Naive thymus-derived CD8-positive, alpha-beta T cell (primary cell): Measurements from ENCODE around the gene FAM221A. TPM values are rescaled to one million over a fixed set of nuclear protein-coding genes. Genes with fewer than 3 reads are reported as not detected.
"Not testable (repeated sequence)": the region's sequence is repeated elsewhere in the genome, so short reads cannot be mapped to it uniquely, and the experiment has no call there.

Experiments used
- ATAC-seq, 2 donors: fragments of 150-1000 bp; cut with Tn5 transposase in 1 of 2; sonication (Bioruptor Pico), chemical (Tn5 transposase) in 1 of 2; 1 replicate in 1 of 2; 2 replicates in 1 of 2; pipeline ENCODE4 v1.10.0; 2021; ENCODE audit warnings: mild to moderate bottlenecking in 2 of 2, moderate library complexity in 2 of 2
- POLR2A ChIA-PET: fragments of 350-600 bp; sonication (Branson Sonifier 250); formaldehyde crosslinking; loops from one replicate; lab custom pipeline; 2021; ENCODE audit warnings: antibody characterized with exemption; lab: Charles Lee
- DNase-seq, 10 donors: peaks; one replicate each; pipeline versions ENCODE4 v3.0.0 to v3.0.0-alpha.2; 2020 to 2022
- H3K27ac Mint-ChIP-seq, 10 donors: one replicate each; pipeline ENCODE4 v1.8.0; 2020 to 2022; ENCODE audit warnings: mild to moderate bottlenecking in 10 of 10, mixed read lengths in 10 of 10, moderate library complexity in 4 of 10, inconsistent platforms in 1 of 10
- H3K27me3 Mint-ChIP-seq, 5 donors: one replicate each; pipeline ENCODE4 v1.8.0; 2021 to 2022; ENCODE audit warnings: mixed read lengths in 5 of 5
- H3K36me3 Mint-ChIP-seq, 3 donors: one replicate each; pipeline ENCODE4 v1.8.0; 2020 to 2022; ENCODE audit warnings: mixed read lengths in 3 of 3, mild to moderate bottlenecking in 2 of 3, inconsistent platforms in 1 of 3
- H3K4me1 Mint-ChIP-seq, 4 donors: one replicate each; pipeline ENCODE4 v1.8.0; 2021 to 2022; ENCODE audit warnings: mixed read lengths in 4 of 4
- H3K4me3 Mint-ChIP-seq, 10 donors: one replicate each; pipeline ENCODE4 v1.8.0; 2020 to 2022; ENCODE audit warnings: mild to moderate bottlenecking in 10 of 10, mixed read lengths in 10 of 10, moderate library complexity in 6 of 10, inconsistent platforms in 1 of 10
- H3K9me3 Mint-ChIP-seq, 9 donors: one replicate each; pipeline ENCODE4 v1.8.0; 2020 to 2022; ENCODE audit warnings: mixed read lengths in 9 of 9, mild to moderate bottlenecking in 3 of 9, inconsistent platforms in 1 of 9, moderate library complexity in 1 of 9
- polyA plus RNA-seq, 3 donors: library from polyadenylated mRNA; unstranded; fragments of 300-500 nt; fragmentation: Illumina TruSeq; gene quantifications; one replicate each; pipeline ENCODE4 v1.2.3, GENCODE V29; 2021
- total RNA-seq, 8 experiments: library from RNA in 2 of 8; stranded (reverse) in 2 of 8; gene quantifications; one replicate each; pipeline ENCODE4 v1.2.3 and lab custom pipeline; 2021 to 2026

Gene FAM221A
- total and polyA plus RNA-seq, 5 experiments from 2014 or later: 1.8 to 8.0 (median 6.1) TPM

- peaks cover 0 to 2% (median 0%) of the 10 kb centered on the region in 4 donors for H3K4me1 Mint-ChIP-seq
- H3K36me3 Mint-ChIP-seq: no peaks in the 10 kb centered on the region
- POLR2A ChIA-PET: interaction anchor here (0.7 kb wide), 1 partner anchor 141 kb away, joined by 3 read pairs; no protein-coding TSS in a partner anchor
- no peak overlapping the region for H3K4me3 Mint-ChIP-seq
- ATAC-seq (peak in 1 of 2 donors; percentile 49), DNase-seq (peak in 3 of 10 donors; percentile 46 to 48 (median 48))
- H3K9me3 Mint-ChIP-seq: no peaks in the 10 kb centered on the region
- H3K27ac Mint-ChIP-seq: no peak overlapping the region
- peaks cover 0 to 1% (median 0%) of the 10 kb centered on the region in 5 donors for H3K27me3 Mint-ChIP-seq
Observed at GRCh38 chr7:23712368-23713284, 32.6 kb downstream of the FAM221A start.

DNA sequence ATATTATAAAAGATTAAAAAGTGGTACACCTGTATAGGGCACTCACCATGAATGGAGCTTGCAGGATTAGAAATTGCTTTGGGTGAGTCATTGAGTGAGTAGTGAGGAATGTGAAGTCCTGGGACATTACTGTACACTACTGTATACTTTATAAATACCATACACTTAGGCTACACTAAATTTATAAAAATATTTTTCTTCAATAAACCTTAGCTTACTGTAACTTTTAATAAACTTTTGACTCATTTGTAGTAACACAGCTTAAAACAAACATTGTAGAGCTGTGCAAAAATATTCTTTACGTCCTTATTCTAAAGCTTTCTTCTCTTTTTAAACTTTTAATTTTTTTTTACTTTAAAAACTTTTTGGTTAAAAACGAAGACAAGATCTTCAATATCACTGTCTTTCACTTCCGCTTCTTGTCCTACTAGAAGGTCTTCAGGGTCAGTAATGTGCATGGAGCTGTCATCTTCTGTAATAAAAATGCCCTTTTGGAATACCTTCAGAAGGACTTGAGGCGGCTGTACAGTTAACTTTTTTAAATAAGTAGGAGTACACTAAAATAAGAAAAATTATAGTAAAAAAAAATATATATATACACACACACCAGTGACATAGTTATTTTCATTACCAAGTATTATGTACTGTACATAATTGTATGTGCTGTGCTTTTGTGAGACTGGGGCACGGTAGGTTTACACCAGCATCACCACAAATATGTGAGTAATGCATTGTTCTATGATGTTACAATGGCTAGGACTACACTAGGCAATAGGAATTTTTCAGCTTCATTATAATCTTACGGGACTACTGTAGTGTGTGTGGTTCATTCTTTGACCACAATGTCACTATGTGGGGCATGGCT, 33.5 kb downstream of the FAM221A start:
- Mint-ChIP-seq H3K27me3 (peaks cover 0 to 1% (median 0%) of the 10 kb centered on the region in 5 donors), H3K4me1 (peaks cover 0 to 2% (median 0%) of the 10 kb centered on the region in 4 donors), H3K4me3 (no peak overlapping the region), H3K27ac (no peak overlapping the region), H3K36me3 (no peaks in the 10 kb centered on the region), H3K9me3 (no peaks in the 10 kb centered on the region)
- DNase-seq (no peak), ATAC-seq (no peak)
- POLR2A ChIA-PET: no interaction called here

- Mint-ChIP-seq H3K9me3 (no peaks in the 10 kb centered on the region), H3K36me3 (no peaks in the 10 kb centered on the region), H3K27ac (no peak overlapping the region), H3K27me3 (peaks cover 0 to 1% (median 0%) of the 10 kb centered on the region in 5 donors), H3K4me3 (no peak overlapping the region), H3K4me1 (peaks cover 0 to 2% (median 0%) of the 10 kb centered on the region in 4 donors)
- POLR2A ChIA-PET: no interaction called here
- ATAC-seq: no peak
- DNase-seq: no peak
Observed at GRCh38 chr7:23714150-23714464, 34.1 kb downstream of the FAM221A start.

GRCh38 chr7:23714579-23714978, 34.6 kb downstream of the FAM221A start:
- Mint-ChIP-seq H3K36me3 (no peaks in the 10 kb centered on the region), H3K4me1 (peaks cover 0 to 2% (median 0%) of the 10 kb centered on the region in 4 donors), H3K27ac (no peak overlapping the region), H3K4me3 (no peak overlapping the region), H3K9me3 (no peaks in the 10 kb centered on the region), H3K27me3 (peaks cover 0 to 1% (median 0%) of the 10 kb centered on the region in 5 donors)
- POLR2A ChIA-PET: no interaction called here
- DNase-seq (no peak), ATAC-seq (no peak)

DNA sequence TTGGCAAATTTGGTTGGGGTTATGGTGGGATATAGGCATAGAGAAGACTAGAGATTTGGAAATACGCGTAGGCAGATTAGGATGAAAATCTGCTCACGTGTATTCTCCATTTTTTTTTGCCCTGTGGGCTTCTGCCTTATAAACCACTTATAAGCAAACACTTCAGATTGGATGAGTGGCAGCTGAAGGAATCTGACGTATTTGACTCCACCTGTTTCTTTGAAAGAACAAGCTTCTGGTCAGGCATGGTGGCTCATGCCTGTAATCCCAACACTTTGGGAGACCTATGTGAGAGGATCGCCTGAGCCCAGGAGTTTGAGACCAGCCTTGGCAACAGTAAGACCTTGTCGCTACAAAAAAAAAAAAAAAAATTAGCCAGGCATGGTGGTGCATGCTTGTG, 35.1 kb downstream of the FAM221A start:
- Mint-ChIP-seq H3K27ac (peak overlapping the region in 1 of 10 donors; percentile 46), H3K4me1 (peaks cover 0 to 2% (median 0%) of the 10 kb centered on the region in 4 donors), H3K9me3 (no peaks in the 10 kb centered on the region), H3K4me3 (no peak overlapping the region), H3K36me3 (no peaks in the 10 kb centered on the region), H3K27me3 (peaks cover 0 to 1% (median 0%) of the 10 kb centered on the region in 5 donors)
- DNase-seq: no peak
- POLR2A ChIA-PET: no interaction called here
- no peak for ATAC-seq

GRCh38 chr7:23717788-23718187, 37.8 kb downstream of the FAM221A start:
- Mint-ChIP-seq H3K27ac (no peak overlapping the region), H3K9me3 (no peaks in the 10 kb centered on the region), H3K4me1 (peaks cover 0 to under 1% (median 0%) of the 10 kb centered on the region in 4 donors), H3K36me3 (peaks cover 0 to 2% (median under 1%) of the 10 kb centered on the region in 3 donors), H3K4me3 (no peak overlapping the region), H3K27me3 (no peaks in the 10 kb centered on the region)
- POLR2A ChIA-PET: no interaction called here
- ATAC-seq: no peak
- DNase-seq: no peak

- POLR2A ChIA-PET: no interaction called here
- H3K27me3 Mint-ChIP-seq: no peaks in the 10 kb centered on the region
- ATAC-seq: no peak
- H3K4me1 Mint-ChIP-seq: no peaks in the 10 kb centered on the region
- H3K9me3 Mint-ChIP-seq: no peaks in the 10 kb centered on the region
- H3K27ac Mint-ChIP-seq: peak overlapping the region in 1 of 10 donors; percentile 0
- no peak for DNase-seq
- no peak overlapping the region for H3K4me3 Mint-ChIP-seq
- peaks cover 0 to 4% (median 2%) of the 10 kb centered on the region in 3 donors for H3K36me3 Mint-ChIP-seq
Observed at GRCh38 chr7:23721456-23721855, 41.5 kb downstream of the FAM221A start.

- ATAC-seq, POLR2A ChIA-PET, H3K36me3 Mint-ChIP-seq, H3K27me3 Mint-ChIP-seq, H3K9me3 Mint-ChIP-seq, DNase-seq, H3K4me1 Mint-ChIP-seq: not testable (repeated sequence)
- Mint-ChIP-seq H3K27ac (peak overlapping the region in 1 of 10 donors; percentile 29), H3K4me3 (peak overlapping the region in 3 of 10 donors; percentile 15 to 34 (median 18))
Observed at GRCh38 chr7:23722587-23723216, 42.7 kb downstream of the FAM221A start.

- H3K4me3 Mint-ChIP-seq, ATAC-seq, H3K9me3 Mint-ChIP-seq, H3K4me1 Mint-ChIP-seq, H3K36me3 Mint-ChIP-seq, POLR2A ChIA-PET, DNase-seq, H3K27ac Mint-ChIP-seq, H3K27me3 Mint-ChIP-seq: not testable (repeated sequence)
Observed at GRCh38 chr7:23724113-23724512, 44.1 kb downstream of the FAM221A start.

DNA sequence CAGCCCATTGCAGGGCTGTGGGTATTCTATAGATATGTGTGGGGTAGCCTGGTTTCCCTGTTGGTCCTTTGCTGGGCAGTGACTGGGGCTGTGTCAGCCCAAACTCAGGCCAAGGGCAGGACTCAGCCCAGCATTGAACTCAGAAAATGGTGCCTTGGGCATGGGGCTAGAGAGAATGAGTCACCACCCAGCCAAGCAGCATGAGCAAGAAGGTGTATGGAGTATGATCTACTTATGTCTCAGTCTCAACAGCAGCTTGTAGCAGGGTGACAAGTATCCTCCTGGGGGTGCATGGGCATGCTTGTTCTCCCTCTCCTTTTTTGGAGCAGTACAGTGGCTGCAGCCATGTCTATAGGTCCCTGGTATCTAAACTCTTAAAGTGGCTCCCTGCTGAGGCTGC, 62.1 kb downstream of the FAM221A start:
- ATAC-seq: no peak
- DNase-seq: no peak
- peaks cover 14 to 52% (median 36%) of the 10 kb centered on the region in 9 donors for H3K9me3 Mint-ChIP-seq
- peaks cover 0 to 1% (median 0%) of the 10 kb centered on the region in 4 donors for H3K4me1 Mint-ChIP-seq
- POLR2A ChIA-PET: no interaction called here
- H3K36me3 Mint-ChIP-seq: peaks cover 12 to 33% (median 32%) of the 10 kb centered on the region in 3 donors
- H3K27ac Mint-ChIP-seq: no peak overlapping the region
- H3K4me3 Mint-ChIP-seq: no peak overlapping the region
- H3K27me3 Mint-ChIP-seq: peaks cover 0 to 2% (median 0%) of the 10 kb centered on the region in 5 donors

- ATAC-seq: no peak
- Mint-ChIP-seq H3K4me1 (peaks cover 0 to 1% (median 0%) of the 10 kb centered on the region in 4 donors), H3K27me3 (peaks cover 0 to 2% (median 0%) of the 10 kb centered on the region in 5 donors), H3K9me3 (peaks cover 14 to 54% (median 38%) of the 10 kb centered on the region in 9 donors), H3K27ac (no peak overlapping the region), H3K4me3 (no peak overlapping the region), H3K36me3 (peaks cover 12 to 41% (median 32%) of the 10 kb centered on the region in 3 donors)
- POLR2A ChIA-PET: no interaction called here
- DNase-seq: no peak
Observed at GRCh38 chr7:23743226-23743625, 63.2 kb downstream of the FAM221A start.

DNA sequence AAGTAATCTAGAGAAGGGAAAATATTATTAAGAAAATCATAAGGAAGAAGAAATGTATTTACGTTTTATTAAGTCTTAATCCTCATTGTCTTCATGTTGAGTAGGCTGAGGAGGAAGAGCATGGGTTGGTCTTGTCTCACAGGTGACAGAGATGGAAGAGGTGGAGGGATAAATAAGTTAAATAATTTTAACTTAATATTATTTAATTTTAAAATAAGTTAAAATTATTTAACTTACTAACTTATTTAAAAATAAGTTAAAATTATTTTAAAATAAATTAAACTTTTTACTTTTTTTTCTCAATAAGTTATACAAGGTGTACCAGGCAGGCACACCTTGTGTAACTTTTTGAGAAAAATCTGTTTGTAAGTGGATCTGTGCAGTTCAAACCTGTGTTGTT, 66.6 kb downstream of the FAM221A start:
- H3K4me3 Mint-ChIP-seq: no peak overlapping the region
- H3K36me3 Mint-ChIP-seq: peaks cover 4 to 45% (median 23%) of the 10 kb centered on the region in 3 donors
- no peak for DNase-seq
- no peak for ATAC-seq
- no peak overlapping the region for H3K27ac Mint-ChIP-seq
- POLR2A ChIA-PET: no interaction called here
- no peaks in the 10 kb centered on the region for H3K4me1 Mint-ChIP-seq
- peaks cover 14 to 55% (median 38%) of the 10 kb centered on the region in 9 donors for H3K9me3 Mint-ChIP-seq
- peaks cover 0 to 2% (median 0%) of the 10 kb centered on the region in 5 donors for H3K27me3 Mint-ChIP-seq
